Putamen (tissue), 1 donor: Measurements from ENCODE around the gene NANS.
"Not testable (repeated sequence)": the region's sequence is repeated elsewhere in the genome, so short reads cannot be mapped to it uniquely, and the experiment has no call there.

Source experiments
- DNase-seq: peaks from one replicate; pipeline ENCODE4 v3.0.0-alpha.2; 2016; ENCODE audit warnings: low spot score

The NANS gene

DNA sequence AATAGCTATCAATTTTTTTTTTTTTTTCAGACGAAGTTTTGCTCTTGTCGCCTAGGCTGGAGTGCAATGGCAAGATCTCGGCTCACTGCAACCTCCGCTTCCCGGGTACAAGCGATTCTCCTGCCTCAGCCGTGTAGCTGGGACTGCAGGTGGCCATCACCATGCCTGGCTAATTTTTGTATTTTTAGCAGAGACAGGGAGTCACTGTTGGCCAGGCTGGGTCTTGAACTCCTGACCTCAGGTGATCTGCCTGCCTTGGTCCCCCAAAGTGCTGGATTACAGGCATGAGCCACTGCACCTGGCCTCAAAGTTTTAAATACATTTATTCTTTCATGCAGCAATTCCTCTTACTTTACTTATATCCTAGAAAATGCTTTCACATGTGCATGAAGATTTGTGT, 44.9 kb downstream of the NANS start:
- DNase-seq = no peak

DNA sequence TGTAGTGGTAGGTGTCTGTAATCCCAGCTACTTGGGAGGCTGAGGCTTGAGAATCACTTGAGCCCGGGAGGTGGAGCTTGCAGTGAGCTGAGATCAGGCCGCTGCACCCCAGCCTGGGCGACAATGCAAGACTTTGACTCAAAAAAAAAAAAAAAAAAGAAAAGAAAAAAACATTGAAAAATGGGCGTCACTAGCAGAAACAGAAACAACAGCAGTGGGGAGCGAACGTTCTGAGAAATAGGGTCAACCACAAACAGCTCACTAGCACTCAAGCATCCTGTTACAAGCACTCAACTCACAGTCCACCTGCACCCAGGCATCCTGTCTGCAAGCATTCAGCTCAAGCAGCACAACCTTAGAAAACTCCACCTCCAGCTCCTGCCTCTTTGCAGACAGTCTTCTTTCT, 45.3 kb downstream of the NANS start:
- no peak for DNase-seq

DNA sequence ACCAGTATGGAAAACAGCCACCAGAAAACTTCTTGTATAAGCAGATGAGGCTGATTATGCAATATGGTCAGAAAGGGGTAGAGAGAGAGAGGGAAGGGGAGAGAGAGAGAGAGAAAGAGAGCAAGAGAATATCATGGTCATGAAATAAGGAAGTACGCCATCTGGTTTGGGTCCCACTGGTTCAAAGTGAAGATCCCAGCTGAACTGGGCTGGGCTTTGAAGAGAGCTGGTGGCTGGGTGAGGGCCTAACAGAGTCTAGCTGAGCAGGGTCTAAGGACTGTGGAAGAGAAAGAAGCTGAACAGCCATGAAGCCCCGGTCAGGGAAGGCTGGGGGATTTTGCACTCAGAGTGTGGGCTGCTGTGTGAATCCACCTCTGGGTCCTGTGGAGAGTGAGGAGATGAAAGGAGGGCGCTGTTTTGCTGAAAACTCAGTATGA, 47.9 kb downstream of the NANS start:
- no peak for DNase-seq

DNA sequence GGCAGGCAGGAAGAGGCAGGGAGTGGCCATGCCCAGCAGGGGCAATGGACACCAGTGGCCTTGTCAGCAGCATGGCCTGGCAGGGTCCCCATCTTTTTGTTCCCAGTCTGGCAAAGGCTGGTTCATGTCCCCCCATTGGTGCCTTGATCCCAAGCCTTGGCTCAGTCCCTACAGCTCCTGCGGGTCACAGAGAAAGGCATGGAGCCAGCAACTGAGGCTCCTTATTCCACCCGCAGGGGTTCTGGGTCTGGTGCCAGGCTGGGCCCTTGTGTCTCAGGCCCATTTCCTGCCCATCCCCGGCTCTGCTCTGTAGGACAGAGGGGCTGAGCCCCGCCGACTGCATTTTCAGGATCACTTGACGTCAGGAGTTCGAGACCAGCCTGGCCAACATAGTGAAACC, 48.5 kb downstream of the NANS start:
- DNase-seq = no peak

DNA sequence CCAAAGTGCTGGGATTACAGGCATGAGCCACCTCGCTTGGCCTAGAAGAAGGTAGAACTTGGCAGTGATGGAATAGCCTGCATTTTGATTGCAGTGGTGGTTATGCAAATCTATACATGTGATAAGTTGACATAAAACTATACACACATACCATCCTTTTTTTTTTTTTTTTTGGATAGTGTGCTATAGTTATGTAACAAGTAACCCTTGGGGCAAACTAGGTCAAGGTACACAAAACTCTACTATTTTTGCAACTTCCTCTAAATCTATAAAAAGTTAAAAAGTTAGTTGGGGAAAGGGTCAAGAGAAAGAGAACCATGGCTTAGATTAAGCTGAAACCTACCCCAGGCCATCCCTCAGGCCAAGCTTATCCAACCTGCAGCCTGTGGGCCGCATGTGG, 51.4 kb downstream of the NANS start:
- DNase-seq = no peak

DNA sequence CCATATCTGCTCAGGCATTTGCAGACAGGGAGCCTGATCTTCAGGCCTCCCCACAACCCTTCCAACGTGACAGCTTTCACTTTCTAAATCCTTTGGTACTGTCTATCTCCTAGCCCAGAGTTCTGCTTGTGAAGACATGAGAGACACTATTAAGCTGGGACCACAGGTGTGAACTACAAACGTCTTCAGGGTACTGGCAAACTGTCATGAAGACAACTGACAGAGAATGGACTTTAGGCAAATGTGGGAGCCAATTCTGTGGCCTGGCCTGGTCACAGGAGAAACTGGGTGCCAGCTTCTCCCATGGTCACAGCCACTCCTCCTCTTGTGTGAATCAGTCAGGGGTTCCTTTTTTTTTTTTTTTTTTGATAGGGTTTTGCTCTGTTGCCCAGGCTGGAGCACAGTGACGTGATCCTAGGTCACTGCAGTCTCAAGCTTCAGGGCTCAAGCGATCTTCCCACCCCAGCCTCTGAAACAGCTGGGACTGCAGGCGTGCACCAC, 52.0 kb downstream of the NANS start:
- DNase-seq = no peak

DNA sequence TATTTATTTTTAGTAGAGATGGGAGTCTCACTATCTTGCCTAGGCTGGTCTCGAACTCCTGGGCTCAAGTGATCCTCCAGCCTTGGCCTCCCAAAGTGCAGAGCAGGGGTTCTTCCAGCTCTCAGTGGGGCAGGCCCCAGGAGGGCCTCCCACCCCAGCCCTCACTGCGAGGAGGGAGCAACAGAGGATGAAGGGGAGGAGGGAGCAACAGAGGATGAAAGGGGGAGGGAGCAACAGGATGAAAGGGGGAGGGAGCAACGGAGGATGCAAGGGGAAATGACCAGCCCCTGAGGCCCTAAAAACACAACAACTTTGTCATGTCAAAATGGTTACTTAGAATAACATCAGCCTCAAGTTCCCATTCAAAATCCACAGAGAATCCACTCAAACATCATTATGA, 52.5 kb downstream of the NANS start:
- DNase-seq = no peak

DNA sequence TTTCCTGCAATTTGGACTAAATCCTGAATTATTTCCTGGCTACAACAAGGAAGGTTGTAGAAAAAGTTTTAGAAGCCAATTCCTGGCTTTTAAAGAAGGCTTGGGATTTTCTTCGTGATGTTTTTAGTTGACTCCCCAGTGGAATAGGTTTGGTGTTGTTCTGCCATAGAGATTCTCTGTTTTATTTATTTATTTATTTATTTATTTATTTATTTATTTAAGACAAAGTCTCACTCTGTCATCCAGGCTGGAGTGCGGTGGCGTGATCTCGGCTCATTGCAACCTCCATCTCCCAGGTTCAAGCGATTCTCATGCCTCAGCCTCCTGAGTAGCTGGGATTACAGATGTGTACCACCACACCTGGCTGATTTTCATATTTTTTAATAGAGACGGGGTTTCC, 60.6 kb downstream of the NANS start:
- DNase-seq = not testable (repeated sequence)

DNA sequence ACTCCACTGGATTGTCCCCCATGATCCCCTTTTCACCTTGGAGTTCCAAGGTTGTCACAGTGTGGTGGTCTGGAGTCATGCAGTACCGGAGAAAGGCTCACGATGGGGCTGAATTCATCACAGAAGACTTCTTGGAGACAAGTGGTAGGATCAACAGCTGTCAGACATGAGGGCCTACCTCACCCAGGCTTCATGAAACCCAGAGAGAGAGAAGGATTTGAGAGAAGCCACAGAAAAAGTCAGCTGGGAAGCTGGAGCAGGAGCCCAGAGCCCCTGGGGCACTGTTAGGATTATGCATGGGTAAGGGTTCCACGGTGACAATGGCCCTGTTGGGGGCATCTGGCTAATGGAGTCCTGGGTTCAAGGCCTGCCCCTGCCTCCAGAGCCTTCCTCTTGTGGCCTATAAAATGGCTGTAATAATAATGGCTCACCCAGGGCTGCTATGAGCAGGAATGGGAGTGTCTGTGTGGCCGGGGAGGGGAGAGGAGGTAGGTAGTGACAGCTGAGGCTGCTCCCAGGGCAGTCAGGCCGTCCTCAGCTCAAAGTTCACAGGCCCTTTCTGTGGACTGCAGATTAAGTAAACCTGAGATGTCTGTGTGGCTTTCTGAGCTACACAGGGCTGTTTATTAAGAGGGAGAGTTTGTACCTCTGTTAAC, 61.6 kb downstream of the NANS start:
- DNase-seq = no peak

DNA sequence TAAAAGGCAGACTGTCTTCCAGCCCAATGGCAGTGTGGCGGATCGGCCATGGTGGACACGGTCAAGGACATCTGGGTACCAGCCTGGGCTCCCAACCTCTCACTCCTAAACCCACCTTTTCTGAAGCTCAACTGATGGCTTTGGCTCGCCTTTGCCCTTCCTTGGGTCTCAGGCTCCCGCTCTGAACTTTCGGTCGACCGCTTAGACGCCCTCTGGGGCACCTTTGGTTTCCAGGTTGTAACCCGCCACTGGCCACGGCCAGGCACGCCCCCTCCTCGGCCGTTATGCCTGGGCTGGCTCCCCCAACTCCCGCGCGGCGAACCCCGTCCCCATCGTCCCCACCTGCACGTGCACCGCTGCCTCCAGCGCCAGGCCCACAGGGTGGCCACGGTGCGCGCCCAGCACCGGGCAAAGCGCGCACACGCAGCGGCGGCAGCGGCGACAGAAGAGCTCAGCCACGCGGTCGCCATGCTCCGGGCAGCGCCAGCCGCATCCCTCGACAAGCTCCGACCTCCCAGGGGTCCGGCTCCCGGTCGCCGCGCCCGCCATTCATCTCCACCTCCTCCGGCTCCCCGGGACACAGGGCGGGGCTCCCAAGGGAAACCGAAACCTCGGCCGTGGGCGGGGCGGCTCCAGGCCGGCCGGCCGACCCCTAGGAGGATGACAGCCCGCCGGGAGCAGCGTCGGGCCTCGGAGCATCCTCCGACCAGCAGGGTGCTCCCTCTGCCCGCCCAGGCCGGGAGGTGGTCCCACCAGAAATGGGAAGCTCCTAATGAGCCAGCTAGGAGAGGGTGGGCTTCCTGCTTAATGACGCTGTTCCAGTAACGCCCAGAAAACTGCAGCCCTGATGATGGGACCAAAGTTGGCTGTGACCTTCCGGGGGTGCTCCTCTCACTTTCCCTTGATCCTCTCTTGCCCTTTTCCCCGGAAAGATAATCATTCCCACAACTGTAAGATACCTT, 62.4 kb downstream of the NANS start, which contains the start of gene TRIM14:
TRIM14 (minus strand) TSS at position 583 of the 962 bp plus-strand sequence; CDS start at position 549, 34 bp downstream.
- DNase-seq = no peak

DNA sequence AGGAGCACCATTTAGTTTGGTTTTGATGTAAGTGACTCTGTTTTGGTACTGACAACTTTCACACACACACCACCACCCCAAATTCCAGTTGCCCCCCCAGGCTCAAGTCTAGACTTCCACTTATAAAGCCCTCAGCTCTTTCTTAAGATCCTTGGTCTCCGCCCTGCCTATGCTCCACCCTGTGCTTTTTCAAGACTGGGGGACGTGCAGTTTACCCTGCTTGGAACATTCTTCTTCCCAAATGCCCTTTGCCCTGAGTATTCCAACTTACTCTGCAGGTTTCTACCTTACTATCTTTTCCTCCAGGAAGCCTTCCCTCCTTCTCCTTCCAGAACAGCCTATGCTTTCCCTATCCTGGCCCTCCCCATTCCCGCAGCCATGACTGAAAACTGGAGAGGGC, 63.9 kb downstream of the NANS start:
- DNase-seq = no peak

DNA sequence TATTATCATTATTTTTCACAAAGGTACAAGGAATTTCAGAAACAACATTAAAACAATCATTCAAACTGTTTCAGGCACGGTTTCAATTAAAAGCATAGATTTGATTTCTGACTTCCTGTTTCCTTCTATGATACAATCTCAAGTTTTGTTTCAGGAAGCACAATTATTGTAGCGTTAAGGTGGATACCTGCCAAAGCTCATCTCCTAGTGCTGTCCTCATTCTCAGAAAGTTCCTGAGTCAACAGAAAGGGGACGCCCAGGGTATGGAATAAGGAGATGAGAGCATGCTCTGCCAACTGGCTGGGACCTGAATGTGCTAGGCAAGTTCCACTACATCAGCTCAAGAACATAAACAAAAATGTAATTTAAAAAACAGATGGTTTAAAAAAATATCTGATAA, 64.5 kb downstream of the NANS start:
- DNase-seq = no peak

DNA sequence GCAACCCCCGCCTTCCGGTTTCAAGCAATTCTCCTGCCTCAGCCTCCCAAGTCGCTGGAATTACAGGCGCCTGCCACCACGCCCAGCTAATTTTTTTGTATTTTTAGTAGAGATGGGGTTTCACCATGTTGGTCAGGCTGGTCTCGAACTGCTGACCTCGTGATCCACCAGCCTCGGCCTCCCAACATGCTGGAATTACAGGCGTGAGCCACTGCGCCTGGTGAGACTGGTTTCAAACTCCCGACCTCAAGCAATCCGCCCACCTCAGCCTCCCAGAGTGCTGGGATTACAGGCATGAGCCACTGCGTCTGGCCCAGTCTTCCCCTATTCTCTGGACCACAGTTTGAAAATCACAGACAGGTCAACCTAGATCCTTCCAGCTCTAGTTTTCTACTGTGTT, 67.6 kb downstream of the NANS start:
- not testable (repeated sequence) for DNase-seq

DNA sequence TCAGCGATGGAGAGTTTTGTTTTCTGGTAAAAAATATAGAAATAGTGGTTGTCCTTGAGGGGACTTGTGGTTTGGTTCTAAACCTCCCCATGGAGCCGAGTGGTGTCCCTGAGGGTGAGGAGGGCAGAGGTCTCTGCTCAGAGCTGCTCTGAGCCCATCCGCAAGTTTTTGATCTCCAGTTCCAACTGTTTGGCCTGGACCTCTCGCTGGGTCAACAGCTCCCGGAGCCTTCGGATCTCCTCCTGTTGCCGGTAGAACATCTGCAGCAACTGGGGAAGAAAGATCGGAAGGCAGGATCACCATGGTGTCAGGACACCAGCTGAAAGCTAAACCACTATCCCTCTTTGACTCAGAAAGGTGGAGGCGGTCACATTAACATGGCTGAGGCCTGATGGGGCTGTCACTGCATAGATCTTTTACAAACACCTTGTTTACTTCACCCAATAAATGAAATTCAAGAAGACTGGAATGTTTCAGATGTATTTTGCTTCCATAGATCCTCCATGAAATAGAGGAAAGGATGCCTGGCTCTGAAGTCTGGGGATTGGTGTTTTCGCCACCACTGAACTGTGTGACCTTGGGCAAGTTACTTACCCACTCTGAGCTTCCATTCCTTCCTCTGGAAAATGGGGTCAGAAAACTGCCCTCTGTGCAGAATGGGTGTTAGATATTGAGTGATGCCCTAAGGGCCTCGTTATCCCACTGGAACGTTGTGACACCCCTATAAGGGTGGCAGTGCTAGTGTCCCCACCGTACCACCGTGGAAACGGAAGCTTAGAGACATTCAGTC, 68.3 kb downstream of the NANS start:
- no peak for DNase-seq

DNA sequence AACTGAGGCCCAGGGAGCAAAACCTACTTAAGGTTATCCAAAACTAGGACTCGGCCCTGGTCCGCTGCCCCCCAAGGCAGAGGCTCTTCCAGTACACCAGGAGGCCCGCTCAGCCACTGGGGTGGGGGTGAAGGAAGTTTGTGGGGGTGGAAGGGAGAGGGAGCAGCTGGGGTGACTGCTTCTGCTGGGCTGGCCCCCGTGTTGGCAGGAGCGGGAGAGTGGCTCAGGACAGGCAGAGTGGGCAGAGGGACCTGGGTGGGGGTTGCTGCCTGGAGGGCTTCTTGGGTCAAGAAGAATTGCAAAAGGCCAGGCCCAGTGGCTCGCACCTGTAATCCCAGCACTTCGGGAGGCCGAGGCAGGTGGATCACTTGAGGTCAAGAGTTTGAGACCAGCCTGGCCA, 70.7 kb downstream of the NANS start:
- DNase-seq = no peak

DNA sequence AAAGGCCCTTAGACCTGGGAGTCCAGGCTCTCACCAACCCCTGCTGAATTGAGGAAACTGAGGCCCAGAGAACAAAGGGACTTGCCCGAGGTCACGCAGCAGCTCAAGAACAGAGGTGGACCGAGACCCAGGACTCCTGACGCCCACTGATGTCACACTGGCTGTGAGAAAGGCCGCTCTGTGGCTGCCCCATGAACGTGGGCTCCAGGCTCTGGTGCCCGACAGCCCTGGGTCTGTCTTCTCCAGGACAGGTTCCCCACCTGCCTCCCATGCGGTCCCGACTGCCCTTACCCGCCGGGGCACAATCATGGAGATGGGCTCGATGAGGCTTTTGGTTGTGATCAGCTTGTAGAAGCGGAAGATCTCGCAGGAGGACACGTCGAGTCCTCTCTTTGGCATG, 71.8 kb downstream of the NANS start:
- no peak for DNase-seq

DNA sequence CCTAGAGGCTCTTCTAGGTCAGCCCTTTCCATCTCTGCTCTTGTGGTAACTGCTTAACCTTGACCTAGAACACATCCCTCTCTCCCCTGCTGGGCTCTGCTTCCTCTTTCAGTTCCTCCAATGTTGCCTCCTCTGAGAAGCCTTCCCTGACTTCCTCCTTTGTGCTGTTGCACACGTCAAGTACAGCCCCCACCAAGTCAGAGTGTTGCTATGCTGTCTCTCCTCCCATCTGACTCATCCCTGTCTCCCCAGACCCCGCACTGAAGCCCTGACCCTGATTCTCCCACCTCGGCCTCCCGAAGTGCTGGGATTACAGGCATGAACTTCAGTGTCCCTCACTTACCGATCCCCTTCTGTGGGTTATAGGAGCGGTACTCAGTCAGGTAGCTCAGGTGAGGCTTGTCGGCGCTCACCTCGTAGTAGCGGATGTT, 72.9 kb downstream of the NANS start:
- DNase-seq = no peak

DNA sequence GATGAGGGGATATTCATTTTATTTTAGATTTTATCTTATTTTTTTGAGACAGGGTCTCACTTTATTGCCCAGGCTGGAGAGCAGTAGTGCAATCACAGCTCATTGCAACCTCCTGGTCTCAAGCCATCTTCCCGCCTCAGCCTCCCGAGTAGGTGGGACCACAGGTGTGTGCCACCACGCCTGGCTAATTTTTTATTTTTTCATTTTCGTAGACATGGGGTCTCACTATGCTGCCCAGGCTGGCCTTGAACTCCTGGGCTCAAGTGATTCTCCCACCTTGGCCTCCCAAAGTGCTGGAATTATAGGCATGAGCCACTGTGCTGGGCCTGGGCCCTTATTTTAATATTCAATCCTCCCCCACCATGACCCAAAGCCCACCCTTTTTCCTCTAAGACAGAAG, 73.5 kb downstream of the NANS start:
- not testable (repeated sequence) for DNase-seq

DNA sequence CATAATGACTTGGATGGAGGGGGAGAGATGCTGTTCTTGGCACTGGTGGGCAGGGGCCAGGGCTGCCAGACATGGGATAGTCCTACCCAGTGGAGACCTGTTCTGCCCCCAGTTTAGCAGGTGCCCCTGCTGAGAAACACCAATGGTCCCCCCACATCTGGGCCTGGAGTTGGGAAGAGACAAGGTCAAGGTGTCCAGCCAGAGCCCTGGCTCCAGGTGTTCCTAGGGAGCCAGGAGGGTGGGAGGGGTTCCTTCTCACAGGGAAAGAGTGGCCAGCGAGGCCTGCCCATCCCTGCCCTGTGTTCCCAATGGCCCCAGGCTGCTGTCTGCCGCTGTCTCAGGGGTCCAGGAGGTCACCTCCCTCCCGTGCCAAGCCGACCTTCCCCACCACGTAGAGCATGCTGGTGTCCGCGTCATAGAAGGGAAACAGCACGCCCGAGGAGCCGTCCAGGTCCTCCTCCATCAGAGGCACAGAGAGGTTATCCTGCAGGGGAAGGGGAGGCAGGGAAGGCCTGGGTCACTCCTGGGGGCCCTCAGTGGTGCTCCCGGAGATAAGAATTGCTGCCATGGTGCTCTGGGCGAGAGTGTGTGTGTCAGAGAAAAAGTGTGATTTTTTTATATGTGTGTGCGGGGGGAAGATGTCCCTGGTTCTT, 74.2 kb downstream of the NANS start:
- DNase-seq = no peak

DNA sequence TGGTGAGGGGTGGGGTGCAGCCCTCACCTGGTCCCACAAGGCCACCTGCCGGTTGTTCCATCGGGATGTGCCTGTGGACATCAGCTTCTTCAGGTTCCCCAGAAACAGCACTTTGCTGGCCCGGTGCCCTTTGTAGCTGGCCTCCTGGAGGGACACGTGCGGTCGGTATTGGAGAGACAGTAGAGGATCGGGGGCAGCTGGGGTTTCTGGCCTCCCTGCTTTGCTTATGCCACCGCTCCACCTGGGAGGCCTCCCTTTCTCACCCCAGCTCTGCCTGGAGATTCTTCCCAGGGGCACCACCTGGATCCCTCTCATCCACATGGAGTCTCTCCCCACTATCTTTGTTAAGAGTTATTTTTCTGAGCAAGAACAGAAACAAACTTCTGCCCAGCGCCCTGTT, 75.6 kb downstream of the NANS start:
- DNase-seq = no peak
